HG02973 (cell line): ENCODE results near the gene HIVEP3.

ENCODE experiments used
- ATAC-seq: cut with Tn5 transposase; IDR thresholded peaks from one replicate; pipeline ENCODE4 v1.9.1; 2021; ENCODE audit warnings: moderate library complexity; ENCODE audit not compliant: unreplicated experiment

Gene HIVEP3

DNA sequence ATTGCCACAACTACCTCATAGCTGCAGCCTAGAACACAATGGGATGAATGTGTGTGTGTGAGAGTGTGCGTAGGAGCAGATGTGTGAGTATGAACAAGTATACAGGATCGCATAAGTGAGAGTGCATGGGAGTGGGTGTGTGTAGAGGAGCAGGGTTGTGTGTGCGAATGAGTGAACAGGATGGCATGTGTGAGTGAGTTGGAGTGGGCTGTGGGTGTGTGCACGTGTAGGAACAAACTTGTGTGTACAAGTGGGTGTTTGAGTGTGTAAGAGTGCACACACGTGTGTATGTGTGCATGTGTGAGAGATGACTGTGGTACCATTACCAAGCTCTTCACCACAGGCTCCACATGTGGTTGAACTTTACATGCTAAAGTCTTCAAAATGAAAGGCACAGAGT, 258.8 kb downstream of the HIVEP3 start:
- no peak for ATAC-seq

DNA sequence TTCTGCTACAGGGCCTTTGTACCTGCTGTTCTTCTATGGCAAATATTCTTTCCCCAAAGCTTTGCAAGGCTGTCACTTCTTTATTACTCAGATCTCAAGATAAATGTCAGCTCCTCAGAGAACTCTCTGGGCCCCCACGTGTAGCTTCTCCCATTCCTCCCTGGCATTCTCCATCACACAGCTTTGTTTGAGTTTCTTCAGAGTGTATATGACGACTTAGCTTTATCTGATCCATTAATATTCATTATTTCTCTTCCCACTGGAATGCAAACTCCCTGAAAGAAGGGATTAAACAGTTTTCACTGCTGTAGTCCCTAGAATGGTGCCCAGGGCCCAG, 259.6 kb downstream of the HIVEP3 start:
- no peak for ATAC-seq

DNA sequence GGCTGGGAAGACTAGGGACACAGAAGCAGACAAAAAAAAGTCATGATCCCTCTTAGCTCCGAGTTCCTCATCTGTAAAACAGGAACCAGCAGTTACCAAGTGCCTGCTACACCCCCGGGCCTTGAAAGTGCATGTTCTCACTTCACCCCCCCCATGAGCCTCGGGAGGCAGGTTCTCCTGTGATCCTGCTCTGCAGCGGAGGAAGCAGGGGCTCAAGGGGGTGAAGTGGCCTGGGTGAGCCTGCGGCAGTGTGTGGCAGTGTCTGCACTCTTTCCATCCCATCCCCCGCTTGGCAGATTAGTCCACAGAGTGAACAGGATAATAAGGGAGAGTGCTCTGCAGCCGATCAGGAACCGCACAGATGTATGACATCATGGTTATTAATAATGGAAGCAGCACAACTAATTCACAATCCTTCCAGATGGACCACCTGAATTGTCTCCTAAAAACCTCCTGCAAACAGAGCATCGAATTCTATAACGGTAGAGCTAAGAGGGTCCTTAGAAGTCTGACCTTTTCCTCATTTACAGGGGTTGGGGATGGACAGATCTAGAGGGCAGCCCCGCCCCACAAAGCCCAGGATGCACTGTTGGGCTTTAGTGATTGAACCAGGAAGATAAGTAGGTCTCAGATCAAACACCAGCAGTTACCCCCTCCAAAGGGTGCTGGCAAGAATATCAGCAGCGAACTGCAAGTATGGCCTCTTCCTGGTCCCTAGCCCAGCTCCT, 260.1 kb downstream of the HIVEP3 start:
- no peak for ATAC-seq

DNA sequence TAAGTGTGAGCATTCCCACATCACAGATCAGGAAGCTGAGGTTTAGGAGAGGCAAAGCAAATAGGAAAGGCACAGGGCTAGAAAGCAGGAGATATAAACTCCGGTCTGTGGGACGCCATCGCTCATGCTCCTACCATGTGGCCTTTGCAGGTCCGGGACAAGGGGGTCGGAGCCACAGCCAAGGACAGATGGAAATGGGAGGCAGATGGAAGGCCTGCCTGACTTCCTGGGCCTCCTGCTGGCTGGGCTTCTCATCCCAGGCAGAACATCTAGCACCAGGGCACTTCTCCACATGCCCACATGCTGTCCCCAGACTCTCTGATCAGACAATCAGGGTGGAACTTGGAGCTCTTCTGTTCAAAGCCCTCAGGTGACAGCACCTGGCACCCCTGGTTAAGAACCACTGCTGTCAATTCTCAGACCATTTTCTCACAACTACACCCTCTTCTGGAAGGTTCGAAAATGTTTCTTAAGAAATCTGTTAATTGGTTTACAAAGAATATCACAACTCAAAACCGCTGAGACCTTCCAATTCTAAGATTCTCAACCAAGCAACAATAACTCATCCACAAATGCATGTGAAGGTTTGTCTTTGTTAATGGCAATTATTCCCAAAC, 260.9 kb downstream of the HIVEP3 start:
- no peak for ATAC-seq

DNA sequence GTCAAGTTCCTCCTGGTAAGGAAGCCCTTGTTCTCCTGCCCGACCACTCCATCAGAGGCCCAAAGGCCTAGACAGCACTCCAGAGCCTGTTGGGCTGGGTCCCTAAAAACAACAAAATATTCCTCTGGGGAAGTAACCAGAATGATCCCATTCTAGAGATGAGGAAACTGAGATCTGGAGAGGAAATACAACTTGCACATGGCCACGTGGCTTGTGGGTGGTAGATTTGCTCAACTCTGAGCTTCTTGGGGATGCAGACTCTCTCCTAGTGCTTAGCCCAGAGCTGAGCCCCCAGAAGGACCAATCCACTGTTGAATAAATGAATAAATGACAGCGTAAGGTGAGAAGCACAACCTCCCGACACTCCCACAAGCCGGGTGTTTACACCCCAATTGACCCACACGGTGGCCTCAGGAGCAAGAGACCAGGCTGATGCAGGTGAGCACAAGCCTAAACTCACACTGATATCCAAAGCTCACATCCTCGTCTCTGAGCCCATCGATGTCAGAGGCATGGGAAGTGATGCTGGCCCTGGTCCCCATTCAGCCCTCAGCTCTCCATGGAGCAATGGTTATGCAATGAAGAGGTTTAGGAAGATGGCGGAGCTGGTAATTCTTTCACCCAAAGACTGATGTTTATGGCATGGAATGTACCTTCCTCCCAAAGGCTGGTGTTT, 261.8 kb downstream of the HIVEP3 start:
- ATAC-seq: no peak

DNA sequence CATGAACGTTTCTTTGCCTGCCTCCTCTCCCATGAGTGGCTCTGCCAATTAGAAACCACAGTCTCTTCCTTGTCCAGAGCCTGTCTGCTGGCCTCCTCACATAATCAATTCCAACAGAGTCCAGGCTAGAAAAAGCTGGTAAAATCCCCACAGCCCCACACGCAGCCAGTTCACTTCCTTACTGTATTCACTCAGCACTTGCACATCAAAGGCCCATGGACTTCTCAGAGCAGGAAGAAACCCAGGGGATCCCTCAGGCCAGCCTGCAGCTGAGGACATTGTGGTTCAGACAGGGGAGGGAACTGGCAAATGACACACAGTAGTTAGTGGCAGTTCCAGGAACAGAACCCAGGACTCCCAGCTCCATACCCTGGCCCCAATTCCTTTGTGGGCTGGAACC, 262.7 kb downstream of the HIVEP3 start:
- no peak for ATAC-seq

DNA sequence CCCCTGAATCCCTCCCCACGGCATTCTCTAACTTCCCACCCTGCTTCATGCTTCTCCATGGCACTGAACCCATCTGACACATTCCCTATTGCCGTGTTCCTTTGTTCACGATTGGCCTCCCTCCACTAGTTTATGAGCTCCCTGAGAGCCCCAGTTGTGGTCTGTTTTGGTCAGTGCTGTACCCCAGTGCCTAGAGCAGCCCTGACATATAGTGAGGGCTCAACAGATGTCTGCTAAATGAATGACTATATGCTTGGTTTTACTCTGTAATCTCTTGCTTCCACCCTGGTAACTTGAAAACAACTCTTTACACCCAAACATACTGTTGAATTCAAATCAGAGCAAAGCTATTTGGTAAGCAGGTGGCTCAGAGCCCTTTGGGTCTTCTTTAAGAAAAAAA, 263.1 kb downstream of the HIVEP3 start:
- ATAC-seq: no peak

DNA sequence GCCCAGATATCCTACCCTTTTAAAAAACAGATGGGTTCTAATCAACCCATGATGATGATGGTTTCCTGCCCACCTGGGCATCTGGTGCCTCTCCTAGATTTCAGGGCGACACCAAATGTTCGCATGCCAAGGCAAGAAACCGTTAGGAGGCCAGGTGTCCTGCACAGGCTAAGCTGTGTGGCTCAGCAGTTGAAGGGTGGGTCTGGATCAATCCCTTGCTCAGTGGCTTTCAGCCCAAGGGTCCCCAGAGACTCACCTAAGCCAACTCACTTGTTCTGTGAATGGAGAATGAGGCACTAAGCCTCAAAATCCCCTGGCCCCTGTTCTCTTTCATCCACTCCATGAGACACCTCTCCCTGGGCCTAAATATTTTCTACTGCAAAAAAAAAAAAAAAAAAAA, 265.1 kb downstream of the HIVEP3 start:
- no peak for ATAC-seq

DNA sequence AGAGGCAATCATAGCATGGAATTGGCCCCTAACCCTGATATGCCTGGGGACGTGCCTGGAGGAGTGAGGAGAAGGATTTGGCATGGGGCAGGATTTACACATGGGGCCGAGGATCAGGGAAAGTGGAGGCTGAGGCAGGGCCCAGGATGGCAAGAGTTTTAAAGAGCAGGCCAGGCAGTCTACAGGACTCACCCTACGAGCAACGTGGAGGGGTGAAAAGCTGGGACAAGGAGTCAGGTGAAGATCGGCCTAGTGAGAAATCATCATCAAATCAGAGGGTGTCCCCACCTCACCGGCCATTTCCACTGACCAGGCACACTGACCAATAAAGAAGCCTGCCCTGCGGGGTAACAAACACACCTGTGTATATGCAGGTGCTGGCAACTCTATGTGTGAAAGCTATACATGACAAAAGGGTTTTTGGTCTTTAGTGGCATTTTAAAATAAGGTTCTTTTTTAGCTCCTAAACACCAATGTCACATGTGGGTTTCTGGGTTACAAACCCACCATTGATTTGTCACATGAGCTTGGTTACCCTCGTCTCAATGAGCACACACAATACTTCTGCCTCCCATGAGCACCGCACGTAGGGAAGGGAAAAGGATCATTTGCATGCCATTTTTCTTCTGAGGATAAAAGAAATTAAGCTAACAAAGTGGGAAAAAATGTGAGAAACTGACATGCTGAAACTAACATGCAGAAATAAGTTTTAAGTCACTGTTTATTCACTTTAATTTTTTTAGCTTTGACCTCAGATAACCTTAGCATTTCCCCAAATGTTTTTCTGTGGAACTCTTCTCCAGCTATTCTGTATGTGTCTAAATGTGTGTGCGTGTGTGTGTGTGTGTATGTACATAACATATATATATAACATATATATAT, 266.1 kb downstream of the HIVEP3 start:
- ATAC-seq: no peak

DNA sequence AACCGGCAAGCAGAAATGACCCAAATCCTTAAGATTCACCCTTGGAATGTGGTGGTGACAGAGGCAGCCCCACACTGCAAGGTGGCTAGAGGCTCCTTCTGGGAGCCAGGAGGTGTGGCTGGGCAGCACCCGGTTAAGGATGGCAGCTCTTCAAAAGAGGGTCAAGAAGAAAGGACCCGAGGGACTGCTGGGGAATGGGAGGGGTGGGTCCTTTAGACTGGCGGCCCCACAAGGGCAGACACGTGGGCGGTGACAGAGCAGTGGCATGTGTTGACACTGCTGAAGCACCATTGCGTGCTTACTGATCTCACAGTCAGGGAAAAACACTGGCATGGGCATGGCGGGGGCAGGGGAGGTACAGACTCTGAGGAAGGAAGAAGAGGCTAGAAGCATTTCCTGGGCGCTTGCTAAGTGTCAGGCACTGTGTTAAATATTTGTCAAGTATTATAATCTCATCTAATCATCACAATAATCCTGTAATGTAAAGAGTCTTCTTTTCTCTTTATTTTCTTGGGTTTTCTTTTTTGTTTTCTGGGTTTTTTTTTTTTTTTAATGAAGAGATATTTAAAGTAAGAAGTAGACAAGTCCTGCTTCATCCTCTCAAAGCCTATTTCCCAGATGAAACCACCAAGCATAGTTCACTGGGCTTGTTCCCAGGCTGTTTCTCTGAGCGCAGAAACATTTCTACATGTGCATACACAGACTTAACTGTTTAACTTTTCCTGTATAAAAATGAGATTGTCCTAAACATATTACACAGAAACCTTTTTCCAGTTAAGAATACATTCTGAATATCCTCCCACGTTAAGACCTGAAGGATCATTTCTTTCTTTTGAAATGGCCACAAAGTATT, 268.5 kb downstream of the HIVEP3 start:
- no peak for ATAC-seq

DNA sequence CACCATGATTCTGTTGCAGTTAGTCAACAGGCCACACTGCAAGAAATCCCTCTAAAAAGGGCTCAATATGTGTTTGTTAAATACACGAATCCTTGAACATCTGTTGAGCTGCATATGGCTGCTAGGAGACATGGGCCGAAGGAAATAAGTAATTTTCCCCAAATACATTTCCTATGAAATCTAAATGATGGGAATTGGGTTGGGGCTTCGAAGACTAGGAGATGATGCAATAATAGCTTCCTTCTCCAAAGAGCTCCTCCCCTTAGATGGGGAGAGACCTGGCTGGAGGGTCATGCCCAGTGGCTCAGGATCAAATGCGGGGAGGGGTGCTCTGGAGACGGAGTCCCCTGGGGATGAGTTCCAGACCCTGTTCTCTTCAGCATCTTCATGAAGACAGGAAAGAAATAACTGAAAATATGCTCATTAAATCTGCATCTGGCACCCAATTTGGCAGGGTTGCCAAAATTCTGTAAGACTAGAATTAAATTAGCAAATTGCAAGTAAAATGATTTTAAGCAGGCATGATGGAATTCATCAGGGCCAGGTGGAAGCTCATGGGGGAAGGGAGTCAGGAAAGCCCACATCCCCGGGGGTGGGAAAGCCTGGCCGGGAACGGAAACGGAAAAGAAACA, 269.2 kb downstream of the HIVEP3 start:
- no peak for ATAC-seq

DNA sequence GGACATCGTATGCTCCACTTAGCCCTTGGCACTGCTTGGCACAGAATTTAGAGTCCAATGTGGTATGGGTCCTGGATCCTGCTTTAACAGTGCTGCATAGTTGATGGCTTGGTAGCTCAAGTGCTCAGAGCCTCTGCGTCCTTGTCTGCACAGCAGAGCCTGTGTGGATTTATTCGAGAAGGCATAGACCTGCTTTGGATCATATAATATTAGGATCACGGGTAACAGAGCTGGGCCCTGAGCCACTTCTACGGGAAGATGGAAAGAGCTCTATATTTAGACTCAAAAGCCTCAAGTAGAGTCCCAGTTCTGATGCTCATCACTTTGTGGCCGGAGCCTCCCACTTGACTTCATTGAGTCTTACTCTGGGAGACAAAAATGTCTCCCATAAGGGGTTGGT, 269.9 kb downstream of the HIVEP3 start:
- no peak for ATAC-seq

DNA sequence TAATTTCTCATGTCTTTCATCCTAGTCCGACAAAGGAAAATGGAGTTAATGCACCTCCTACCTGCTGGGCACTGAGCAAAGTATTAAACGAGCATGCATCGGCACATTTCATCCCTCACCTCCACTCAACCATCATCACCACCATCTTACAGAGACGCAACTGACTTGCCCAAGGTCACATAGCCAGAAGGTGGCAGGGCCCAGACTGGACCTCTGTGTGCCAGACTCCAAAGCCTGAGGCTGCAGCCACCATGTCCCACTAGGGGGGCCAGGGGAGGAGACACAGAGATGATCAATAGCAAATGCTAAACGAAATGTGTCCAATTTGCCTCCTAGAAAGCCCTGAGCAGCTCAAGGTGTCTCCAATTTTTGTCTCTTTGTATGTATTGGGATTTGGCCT, 270.5 kb downstream of the HIVEP3 start:
- ATAC-seq: no peak

DNA sequence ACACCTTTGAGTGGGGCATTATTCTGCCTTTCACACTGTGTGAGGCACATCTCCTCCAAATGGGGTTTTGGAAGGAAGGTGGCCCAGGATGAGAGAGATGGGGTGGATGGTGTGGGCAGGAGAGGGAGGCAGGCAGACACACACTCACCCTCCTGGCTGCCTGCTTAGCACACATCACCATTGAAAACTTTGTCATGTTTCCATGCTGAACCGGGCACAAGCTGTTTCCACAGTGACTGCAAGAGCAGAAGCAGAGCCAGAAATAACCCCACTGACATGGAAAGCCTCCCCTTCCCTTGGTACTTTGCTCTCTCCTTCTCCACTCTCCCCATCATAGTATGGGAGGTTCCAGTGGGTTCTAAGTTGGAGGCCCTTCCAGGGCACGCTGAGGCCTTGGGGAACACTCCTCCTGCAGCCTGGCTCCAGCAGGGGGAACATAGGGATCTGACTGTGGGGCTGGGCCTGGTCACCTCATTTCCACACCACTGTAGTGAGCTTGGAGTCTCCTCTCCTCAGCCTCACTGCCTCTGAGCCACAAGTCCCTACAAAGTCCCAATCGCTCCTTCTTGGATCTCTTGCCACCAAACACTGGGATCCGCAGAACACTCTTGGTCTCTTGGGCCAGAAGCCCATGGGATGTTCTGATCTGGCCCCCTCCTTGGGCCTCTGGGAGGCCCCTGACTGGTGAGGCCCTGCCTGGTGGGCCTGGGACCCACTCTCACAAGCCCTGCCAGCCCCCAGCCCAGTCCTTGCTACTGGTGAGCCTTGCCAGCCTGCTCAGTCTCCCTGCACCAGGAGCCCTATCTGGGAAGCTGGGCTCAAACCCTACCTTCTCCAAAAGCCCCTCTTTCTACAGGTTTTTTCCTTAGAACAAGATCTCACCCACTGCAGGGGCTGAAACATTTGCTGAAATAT, 271.2 kb downstream of the HIVEP3 start:
- ATAC-seq: no peak

DNA sequence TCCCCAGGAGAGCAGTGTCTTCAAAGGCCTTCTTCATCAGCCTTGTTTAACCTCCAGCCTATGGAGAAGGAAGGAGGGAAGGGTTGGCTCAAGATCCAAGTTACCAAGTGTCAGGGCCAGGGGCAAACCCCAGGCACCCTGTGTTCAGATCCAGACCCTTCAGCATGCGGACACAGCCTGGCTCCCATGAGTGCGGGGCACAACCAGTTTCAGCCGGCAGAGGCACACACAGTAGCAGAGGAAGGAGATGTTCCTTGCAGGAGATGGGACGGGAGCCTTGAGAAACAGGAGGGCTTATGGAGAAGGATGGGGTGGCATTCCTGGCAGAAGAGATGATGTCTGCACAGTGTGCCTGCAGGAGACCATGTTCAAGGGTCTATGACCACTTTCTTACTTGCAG, 272.5 kb downstream of the HIVEP3 start:
- ATAC-seq: no peak

DNA sequence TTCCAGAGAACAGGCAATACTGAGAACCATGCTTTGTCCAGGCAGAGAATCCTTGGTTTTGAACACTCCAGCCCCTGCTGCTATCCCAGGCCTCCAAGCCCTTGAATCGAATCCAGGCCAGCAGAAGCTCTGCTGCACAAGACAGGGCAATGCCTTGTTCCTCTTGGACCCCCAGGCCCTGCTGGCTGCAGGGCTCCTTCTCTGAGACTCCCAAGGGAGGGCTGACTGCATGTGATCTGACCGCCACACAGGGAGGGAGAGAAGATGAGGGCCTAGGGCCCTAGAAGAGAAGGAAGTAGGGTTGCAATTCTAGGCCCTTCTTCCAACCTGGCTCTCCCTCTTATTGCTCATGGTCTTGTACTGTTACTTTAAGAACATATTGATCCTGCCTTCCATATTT, 273.7 kb downstream of the HIVEP3 start:
- ATAC-seq: no peak

DNA sequence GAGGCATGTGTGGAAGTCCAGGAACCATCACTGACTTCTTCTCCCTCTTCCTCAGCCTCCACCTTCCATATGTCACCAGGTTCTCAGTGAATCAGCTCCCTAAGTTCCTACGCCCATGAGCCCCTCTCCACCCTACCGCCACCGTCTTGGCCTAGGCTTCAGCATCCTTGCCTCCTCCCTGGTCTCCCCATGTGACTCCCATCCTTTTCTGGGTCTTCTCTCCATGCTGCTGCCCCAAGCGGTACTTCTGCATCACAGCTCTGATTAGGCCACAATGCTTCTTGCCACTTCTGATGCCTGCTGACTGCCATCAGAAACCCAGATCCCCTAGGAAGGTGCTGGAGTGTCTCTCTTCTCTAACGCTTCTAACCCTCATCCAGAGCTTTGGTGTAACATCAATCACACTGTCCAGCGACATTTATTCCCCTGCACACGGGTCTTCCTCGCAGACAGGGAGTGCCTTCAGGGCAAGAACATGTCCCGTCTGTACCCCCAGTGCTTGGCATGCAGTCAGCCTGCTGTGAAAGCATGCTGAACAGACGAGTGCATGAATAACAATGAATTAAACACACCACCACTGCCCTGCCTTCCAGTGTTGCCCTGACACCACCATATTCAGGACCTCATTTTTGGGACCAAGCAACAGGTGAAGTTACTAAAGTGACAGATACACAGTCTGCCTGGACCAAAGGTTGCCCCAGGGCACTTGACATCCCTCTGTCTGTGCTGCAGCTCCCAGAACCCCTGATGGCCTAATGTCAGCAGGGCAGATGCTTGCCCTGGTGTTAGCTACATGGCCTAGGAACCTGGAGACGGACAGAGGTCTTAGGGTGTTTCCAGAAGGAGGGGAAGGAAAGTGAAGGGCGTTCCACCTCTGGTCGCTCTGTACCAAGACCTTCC, 275.6 kb downstream of the HIVEP3 start:
- ATAC-seq: no peak

DNA sequence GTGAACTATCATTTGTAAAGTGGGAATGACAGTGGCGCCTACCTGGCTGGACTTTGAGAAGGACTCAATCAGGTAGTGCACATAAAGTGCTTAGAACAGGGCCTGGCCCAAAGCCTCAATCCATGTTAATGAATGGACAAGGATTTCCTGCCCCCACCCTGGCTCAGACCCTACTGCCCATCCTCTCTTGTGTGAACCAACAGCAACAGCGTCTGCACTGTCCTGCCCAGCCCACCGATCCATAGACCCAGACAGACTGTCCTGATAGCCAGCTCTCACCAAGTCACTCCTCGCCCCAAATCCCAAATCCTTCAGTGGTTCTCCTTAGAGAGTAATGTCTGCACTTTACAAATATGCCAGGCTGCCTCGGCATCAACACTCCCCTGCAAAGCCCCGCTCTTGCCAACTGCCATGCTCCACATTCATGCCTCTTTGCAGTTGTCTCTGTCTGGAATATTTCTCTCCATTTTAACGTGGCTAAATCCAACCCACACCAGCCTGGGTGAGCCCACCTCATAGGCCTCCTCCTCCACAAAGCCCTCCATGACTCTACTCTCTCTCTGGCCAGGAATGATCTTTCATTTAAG, 276.7 kb downstream of the HIVEP3 start:
- ATAC-seq: no peak
